Measurements from ENCODE around the gene CBX2.
"Not testable (repeated sequence)": the region's sequence is repeated elsewhere in the genome, so short reads cannot be mapped to it uniquely, and the experiment has no call there.

CBX2 gene

GRCh38 chr17:79769570-79770506, 8.1 kb upstream of the CBX2 start:
- no peak for DNase-seq (ENCODE audit: low spot score)

DNA sequence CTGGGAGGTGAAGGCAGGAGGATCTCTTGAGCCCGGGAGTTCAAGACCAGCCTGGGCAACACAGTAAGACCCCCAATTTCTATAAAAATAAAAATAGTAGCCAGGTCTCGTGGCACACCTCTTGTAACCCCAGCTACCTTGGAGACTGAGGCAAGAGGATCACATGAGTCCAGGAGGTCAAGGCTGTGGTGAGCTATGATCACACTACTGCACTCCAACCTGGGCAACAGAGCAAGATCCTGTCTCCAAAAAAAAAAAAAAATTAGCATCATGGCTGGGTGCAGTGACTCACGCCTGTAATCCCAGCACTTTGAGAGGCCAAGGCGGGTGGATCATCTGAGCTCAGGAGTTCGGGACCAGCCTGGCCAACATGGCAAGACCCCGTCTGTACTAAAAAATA, 6.7 kb upstream of the CBX2 start:
- no peak for DNase-seq (ENCODE audit: low spot score)

DNA sequence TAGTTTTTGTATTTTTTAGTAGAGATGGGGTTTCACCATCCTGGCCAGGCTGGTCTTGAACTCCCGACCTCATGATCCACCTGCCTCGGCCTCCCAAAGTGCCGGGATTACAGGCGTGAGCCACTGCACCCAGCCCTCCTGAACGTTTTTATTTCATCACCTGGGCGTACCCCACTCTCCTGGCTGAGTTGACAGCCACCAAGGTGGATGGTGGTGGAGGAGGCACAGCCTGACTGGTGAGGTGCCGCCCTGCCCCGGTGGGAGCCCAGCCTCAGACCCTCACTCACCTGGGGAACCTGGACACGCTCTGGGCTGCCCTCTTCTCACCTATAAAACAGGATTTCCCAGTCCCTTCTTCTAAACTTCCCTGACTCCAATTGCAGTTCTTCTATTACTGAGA, 5.2 kb upstream of the CBX2 start:
- DNase-seq (ENCODE audit: low spot score): not testable (repeated sequence)

GRCh38 chr17:79774561-79774975, 3.4 kb upstream of the CBX2 start:
- DNase-seq (ENCODE audit: low spot score): no peak

DNA sequence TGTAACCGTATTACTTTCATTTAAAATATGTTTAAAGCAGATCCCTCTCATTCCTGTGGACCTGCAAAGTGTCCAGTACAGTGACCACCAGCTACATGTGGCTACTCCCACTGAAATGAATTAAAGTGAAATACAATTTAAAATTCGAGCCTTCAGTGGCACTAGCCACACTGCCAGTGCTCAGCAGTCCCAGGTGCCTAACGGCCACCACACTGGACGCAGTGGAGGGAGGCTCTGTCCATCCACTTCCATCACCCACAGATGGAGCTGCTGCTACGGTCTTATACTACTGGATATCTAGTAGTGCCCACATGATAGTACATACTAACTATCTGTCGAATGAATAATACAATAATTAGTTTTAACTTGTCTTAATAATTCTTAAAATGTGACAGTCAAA, 2.3 kb upstream of the CBX2 start:
- DNase-seq (ENCODE audit: low spot score): no peak

GRCh38 chr17:79776376-79777119, 1.4 kb upstream of the CBX2 start:
- no peak for DNase-seq (ENCODE audit: low spot score)

DNA sequence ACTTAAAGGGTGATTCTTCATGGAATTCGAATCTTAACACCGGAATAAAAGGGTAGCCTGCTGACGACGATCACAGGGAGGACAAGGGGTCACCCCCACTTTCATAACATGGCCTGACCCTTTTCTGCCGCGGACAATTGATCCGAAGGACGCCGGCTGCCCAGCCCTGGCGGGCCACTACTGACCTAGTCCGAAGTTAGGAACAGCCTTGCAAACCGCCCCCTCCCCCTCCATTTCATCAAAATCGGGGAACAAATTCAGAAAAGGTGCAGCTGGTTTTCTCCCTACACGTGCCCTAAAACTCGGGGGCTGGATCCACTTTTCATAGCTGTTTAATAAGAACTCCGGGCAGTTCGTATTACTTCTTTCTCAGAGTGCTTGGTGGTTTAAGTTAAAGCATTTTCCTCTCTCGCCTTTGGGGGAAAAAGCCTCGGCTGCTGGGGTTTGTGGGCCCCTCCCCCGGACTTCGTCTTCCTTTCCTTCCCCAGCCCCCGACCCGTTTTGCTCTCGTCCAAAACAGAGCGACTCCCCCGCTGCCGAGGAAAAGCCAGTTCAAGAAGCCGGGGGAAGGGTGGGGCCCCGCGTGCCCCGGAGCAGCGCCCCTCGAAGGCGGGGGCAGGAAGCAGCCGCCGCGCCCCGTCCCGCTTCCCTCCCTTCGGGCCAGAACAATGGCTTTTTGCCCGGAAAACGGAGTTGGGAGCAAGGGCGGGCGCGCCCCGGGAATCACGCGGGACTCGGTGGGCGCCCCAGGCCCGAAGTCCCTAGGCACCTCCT, 641 bp upstream of the CBX2 start:
- DNase-seq (ENCODE audit: low spot score): no peak

- DNase-seq (ENCODE audit: low spot score): no peak
These were observed 646 bp downstream of the CBX2 start for GRCh38 chr17:79778504-79779083.

DNA sequence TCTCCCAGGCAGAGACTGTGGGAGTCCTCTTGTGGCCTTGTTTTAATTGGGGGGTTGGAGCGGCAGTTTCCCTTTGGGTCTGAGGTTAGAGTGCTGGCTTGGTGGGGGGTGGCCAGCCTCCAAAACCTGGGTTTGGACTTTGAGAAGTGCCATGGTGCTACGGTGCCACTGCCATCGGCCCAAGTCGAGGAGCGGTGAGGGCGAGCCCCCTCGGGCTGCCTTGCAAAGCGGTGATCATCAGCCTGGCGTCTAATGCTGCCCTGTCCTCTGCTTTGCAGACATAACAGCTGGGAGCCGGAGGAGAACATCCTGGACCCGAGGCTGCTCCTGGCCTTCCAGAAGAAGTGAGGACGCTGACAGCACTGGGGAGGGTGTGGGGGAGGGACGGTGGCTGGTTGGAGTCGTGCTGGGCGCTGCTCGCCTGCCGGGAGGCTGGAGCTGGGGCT, 1.2 kb downstream of the CBX2 start:
- no peak for DNase-seq (ENCODE audit: low spot score)

DNA sequence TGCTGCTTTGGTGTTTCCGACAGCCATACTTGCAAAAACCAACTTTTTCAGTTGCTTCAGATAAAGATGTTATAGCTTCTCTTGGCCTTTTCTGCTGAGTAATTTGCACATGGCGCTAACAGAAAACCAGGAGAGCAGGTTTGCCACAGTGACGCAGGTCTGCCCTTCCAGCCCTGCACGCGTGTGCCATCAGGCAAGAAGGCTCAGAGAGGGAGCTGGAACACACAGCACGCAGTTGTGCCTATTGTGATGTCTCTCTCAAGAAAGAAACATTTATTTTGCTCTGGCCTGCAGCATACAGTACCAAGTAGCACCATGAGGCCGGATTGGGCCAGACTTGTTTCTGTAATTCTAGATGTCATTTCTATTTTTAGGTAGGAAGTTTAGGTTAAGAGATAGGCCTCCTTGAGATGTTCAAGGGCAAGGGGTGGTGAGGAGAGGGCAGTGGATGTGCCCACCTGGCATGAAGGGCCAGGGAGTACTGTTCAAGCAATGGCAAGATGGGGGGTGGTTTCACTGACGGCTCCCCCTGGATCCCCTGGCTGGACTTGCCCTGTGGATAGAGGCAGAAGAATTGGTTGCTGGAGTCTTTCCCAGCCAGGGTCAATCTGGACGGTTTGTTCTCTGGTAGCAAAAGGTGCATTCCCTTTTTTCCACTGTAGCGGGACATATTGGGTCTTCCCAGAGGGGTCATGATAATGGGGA, 1.9 kb downstream of the CBX2 start:
- DNase-seq (ENCODE audit: low spot score): no peak

- DNase-seq (ENCODE audit: low spot score): no peak
These were observed 3.2 kb downstream of the CBX2 start for GRCh38 chr17:79781012-79781650.

- DNase-seq (ENCODE audit: low spot score): no peak
These were observed 4.0 kb downstream of the CBX2 start for GRCh38 chr17:79781736-79782575.

DNA sequence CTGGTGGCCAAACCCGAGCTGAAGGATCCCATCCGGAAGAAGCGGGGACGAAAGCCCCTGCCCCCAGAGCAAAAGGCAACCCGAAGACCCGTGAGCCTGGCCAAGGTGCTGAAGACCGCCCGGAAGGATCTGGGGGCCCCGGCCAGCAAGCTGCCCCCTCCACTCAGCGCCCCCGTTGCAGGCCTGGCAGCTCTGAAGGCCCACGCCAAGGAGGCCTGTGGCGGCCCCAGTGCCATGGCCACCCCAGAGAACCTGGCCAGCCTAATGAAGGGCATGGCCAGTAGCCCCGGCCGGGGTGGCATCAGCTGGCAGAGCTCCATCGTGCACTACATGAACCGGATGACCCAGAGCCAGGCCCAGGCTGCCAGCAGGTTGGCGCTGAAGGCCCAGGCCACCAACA, 5.9 kb downstream of the CBX2 start:
- DNase-seq (ENCODE audit: low spot score): no peak

GRCh38 chr17:79784353-79785016, 6.5 kb downstream of the CBX2 start:
- no peak for DNase-seq (ENCODE audit: low spot score)

GRCh38 chr17:79785017-79785899, 7.3 kb downstream of the CBX2 start:
- DNase-seq (ENCODE audit: low spot score): no peak

DNA sequence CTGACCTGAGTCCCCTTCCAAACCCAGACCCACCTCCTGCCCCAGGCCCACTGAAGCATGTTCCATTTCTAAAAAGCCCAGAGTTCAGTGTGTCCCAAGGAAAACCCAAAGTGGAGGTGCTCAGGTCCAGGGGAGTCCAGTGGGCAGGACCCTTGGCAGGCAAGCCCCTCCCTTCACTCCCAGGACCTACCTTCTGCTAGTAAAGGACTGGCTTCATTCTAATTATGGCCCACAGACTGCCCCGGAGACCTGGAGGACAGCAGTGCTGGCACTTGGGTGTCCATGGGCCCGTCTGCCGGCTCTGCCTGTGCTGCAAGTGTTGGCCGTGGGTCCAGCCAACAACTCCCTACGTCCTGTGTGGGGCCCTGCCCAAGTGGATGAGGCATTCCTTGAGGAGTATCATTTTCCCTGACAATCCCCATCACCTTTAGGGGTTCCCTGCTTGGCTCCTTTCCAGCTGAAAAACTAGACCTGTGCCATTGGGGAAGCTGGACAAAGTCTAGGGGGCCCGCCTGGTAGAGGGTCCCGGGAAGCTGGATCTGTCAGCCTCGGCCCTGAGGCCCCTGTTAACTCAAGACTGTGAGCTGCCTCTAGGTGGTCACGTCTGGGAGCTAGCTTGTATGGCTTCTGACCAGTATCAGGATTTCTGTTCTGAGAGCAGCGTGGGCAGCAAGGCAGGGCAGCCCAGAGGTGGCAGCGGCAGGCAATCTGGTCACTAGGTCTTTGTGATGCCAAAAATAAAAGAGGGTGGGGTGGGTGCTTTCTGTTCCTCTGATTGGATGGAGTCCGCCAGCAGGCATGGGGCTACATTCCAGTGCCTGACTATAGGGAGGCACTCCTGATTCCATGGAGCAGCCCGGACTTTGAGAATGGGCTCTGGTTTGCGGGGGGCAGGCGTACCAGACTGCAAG, 8.2 kb downstream of the CBX2 start:
- DNase-seq (ENCODE audit: low spot score): no peak

- no peak for DNase-seq (ENCODE audit: low spot score)
These were observed 9.1 kb downstream of the CBX2 start for GRCh38 chr17:79786930-79787643.

Data from CD4-positive, alpha-beta T cell treated with Interleukin-15 for 4 hours (primary cell).